DND-41 (cell line): ENCODE results near the gene IGFL3.

Experiments used
- EZH2 ChIP-seq: IDR thresholded peaks from 3 replicates; pipeline ENCODE4 v1.6.1; 2012; ENCODE audit warnings: borderline replicate concordance, low read depth, mild to moderate bottlenecking, moderate library complexity, low read length, inconsistent platforms; ENCODE audit not compliant: severe bottlenecking
- TF ChIP-seq, protein P1 (sequence below): IDR thresholded peaks from 2 replicates; pipeline ENCODE4 v1.5.1; 2012; ENCODE audit warnings: borderline replicate concordance, low read length, moderate library complexity, mild to moderate bottlenecking; ENCODE audit not compliant: poor library complexity, severe bottlenecking; ENCODE audit errors: extremely low read depth

DNA sequence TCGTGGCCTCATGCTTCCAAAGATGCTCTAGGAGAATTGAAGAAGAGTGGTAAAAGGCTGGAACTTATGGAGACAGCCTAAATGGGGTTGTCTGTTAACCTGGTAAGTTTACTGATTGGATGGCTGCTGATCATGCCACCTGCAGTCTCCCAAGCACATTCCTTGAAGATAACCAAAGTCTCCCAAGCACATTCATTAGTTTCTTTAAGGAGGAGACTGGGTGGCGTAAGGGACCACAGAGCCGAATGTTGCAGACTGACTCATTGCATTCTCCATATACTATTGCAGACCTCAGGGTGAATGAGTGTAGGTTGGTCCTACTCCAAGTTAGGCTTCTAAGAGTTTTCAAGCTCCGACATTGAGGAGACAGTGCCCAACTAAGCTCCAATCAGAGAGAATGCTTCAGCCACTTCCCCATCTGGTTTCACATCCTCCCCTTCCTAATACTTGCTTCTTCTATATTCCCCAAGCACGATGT lies at the start of gene IGFL3:
- TF ChIP-seq, protein P1, sequence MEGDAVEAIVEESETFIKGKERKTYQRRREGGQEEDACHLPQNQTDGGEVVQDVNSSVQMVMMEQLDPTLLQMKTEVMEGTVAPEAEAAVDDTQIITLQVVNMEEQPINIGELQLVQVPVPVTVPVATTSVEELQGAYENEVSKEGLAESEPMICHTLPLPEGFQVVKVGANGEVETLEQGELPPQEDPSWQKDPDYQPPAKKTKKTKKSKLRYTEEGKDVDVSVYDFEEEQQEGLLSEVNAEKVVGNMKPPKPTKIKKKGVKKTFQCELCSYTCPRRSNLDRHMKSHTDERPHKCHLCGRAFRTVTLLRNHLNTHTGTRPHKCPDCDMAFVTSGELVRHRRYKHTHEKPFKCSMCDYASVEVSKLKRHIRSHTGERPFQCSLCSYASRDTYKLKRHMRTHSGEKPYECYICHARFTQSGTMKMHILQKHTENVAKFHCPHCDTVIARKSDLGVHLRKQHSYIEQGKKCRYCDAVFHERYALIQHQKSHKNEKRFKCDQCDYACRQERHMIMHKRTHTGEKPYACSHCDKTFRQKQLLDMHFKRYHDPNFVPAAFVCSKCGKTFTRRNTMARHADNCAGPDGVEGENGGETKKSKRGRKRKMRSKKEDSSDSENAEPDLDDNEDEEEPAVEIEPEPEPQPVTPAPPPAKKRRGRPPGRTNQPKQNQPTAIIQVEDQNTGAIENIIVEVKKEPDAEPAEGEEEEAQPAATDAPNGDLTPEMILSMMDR = no peak
- no peak for TF ChIP-seq EZH2
